ENCODE measurements around the gene ACTL10.

The ACTL10 gene

GRCh38 chr20:33650111-33650752 lies 16.5 kb upstream of the ACTL10 start:
- TF ChIP-seq ZFX (IDR thresholded peaks at IDR 0.05), result no peak
- TF ChIP-seq, protein P1, sequence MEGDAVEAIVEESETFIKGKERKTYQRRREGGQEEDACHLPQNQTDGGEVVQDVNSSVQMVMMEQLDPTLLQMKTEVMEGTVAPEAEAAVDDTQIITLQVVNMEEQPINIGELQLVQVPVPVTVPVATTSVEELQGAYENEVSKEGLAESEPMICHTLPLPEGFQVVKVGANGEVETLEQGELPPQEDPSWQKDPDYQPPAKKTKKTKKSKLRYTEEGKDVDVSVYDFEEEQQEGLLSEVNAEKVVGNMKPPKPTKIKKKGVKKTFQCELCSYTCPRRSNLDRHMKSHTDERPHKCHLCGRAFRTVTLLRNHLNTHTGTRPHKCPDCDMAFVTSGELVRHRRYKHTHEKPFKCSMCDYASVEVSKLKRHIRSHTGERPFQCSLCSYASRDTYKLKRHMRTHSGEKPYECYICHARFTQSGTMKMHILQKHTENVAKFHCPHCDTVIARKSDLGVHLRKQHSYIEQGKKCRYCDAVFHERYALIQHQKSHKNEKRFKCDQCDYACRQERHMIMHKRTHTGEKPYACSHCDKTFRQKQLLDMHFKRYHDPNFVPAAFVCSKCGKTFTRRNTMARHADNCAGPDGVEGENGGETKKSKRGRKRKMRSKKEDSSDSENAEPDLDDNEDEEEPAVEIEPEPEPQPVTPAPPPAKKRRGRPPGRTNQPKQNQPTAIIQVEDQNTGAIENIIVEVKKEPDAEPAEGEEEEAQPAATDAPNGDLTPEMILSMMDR (conservative IDR thresholded peaks at IDR 0.05), result no peak
- H3K27ac ChIP-seq, result peak overlapping the region; percentile 93

GRCh38 chr20:33650753-33651561 lies 15.8 kb upstream of the ACTL10 start:
- TF ChIP-seq ZFX (IDR thresholded peaks at IDR 0.05), result no peak
- TF ChIP-seq, protein P1 (conservative IDR thresholded peaks at IDR 0.05), result no peak
- H3K27ac ChIP-seq, result peak overlapping the region; percentile 93

DNA sequence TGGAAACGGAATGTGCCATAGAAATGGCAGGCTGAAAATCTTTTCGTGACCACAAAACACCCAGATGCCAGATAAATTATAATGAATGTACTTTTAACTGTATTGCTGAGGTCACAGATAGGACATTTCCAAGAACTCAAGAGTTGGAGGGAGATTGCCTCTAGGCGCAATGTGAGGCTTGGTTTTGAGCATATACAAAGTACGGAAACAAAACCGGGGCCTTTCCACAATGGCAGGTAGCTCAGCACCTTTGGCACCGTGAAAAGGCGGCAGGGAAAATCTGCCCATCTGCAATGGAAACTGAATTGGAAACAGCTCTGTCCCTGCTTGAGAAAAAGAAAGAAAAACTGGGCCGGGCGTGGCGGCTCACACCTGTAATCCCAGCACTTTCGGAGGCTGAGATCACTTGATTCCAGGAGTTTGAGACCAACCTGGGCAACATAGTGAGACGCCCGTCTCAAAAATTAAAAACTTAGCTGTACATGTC lies 15.1 kb upstream of the ACTL10 start:
- H3K27ac ChIP-seq, result peak overlapping the region; percentile 93
- no peak for TF ChIP-seq ZFX (IDR thresholded peaks at IDR 0.05)

- TF ChIP-seq ZFX (IDR thresholded peaks at IDR 0.05), result no peak
- TF ChIP-seq, protein P1 (conservative IDR thresholded peaks at IDR 0.05), result no peak; the same call in 1 of the 2 replicates
- H3K27ac ChIP-seq, result peak overlapping the region; percentile 93
Observed at GRCh38 chr20:33653218-33653899, 13.4 kb upstream of the ACTL10 start.

DNA sequence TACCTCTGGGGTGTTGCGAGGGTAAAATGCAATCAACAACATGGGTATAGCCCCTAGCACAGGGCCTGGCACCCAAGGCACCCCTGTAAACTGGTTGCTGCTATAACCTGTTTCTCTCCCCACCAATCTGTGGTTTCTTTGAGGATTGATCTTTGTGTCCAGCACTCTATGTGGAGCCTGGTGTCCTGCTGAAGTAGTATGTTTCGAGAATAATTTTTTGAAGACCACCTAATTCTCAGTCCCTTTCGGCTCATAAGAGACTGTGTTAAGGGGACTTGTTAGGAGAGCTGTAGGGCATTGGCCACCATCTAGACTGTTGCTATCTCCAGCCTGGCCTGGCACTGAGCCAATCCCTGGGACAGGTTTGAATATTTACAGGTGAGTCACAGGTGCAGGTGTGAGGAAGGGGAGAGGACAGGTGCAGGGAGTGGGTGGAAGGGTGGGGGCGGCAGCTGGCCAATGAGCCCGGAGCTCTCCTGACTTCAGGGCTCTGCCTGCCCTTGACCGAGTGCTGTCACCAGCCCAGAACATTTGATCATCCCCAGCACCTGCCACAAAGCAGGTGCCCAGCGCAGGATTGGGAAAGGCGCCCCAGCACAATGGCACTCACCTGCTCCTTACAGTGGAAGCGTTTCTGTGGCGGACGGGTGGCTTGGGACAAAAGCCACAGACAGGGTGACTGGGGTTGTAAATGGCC lies 12.7 kb upstream of the ACTL10 start:
- TF ChIP-seq, protein P1 (conservative IDR thresholded peaks at IDR 0.05), result no peak
- no peak for TF ChIP-seq ZFX (IDR thresholded peaks at IDR 0.05)
- H3K27ac ChIP-seq, result peak overlapping the region; percentile 93

DNA sequence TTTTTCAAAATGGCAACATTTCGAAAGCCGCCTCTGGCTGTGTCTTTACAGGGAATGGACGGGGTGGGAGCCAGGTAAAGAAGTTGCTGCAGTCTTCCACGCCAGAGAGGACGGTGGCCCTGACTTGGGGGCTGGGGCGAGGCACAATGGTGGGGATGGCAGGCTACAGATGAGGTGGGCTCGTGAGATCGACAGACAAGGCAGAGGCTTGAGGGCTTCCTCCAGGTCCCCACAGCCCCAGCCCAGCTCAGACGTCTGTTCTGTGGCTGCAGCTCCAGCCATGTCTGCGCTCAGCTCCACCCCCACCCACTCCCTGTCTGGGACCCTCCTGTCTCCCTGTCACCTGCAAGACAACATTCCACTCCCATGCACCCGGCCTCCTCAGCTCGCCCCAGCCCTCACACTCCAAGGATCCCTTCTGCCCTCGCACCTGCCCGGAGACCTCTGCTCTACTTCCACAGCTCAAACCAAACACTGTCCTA lies 12.0 kb upstream of the ACTL10 start:
- H3K27ac ChIP-seq, result peak overlapping the region; percentile 93

DNA sequence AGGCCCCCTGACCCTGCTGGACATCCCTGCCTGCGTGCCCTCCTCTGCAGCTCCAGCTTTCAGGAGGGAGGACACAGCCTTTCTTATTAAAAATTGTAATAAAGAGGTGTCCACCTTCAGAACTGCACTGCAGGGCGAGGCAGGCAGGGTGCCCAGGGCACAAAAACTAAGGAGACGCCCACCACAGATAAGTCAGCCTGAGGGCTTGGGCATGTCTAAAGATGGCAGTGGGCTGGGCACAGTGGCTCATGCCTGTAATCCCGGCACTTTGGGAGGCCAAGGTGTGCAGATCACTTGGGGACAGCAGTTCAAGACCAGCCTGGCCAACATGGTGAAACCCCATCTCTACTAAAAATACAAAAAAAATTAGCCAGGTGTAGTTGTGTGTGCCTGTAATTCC lies 11.6 kb upstream of the ACTL10 start:
- peak overlapping the region; percentile 93 for H3K27ac ChIP-seq
- no peak for TF ChIP-seq ZFX (IDR thresholded peaks at IDR 0.05)
- TF ChIP-seq, protein P1 (conservative IDR thresholded peaks at IDR 0.05), result no peak

More for the DNA sequence above, 12.0 kb upstream of the ACTL10 start:
- TF ChIP-seq, protein P1 (conservative IDR thresholded peaks at IDR 0.05), result no peak
- TF ChIP-seq ZFX (IDR thresholded peaks at IDR 0.05), result no peak

Measured in C4-2B (cell line).